Lung (tissue), 12 donors: ENCODE data around the gene ALDH18A1. TPM values are rescaled to one million over a fixed set of nuclear protein-coding genes. Genes with fewer than 3 reads are reported as not detected.

Experiments used
- ATAC-seq: fragments of 200-7000 bp; cut with Tn5 transposase; one replicate; pipeline ENCODE4 v1.9.1; 2020; ENCODE audit warnings: moderate number of reproducible peaks; ENCODE audit not compliant: insufficient read depth, low FRiP score
- DNase-seq, 3 donors: peaks; one replicate each; pipeline ENCODE4 v3.0.0-alpha.2; 2013 to 2017
- H3K27ac ChIP-seq, 2 donors: one replicate each; pipeline ENCODE4 v1.5.1; 2013; ENCODE audit warnings: mild to moderate bottlenecking in 2 of 2, moderate library complexity in 2 of 2, control low read depth in 1 of 2, inconsistent platforms in 1 of 2, low read depth in 1 of 2, low read length in 1 of 2
- H3K27me3 ChIP-seq, 3 donors: one replicate each; pipeline ENCODE4 v1.5.1; 2013; ENCODE audit warnings: low read length in 2 of 3; ENCODE audit not compliant: control insufficient read depth in 3 of 3, insufficient read depth in 3 of 3
- H3K36me3 ChIP-seq, 4 donors: one replicate each; pipeline ENCODE4 v1.5.1; 2013; ENCODE audit warnings: low read length in 4 of 4, mild to moderate bottlenecking in 1 of 4, moderate library complexity in 1 of 4; ENCODE audit not compliant: control insufficient read depth in 4 of 4, insufficient read depth in 4 of 4
- H3K4me1 ChIP-seq, 5 donors: one replicate each; pipeline ENCODE4 v1.5.1; 2013; ENCODE audit warnings: low read length in 5 of 5, mild to moderate bottlenecking in 2 of 5, moderate library complexity in 1 of 5; ENCODE audit not compliant: control insufficient read depth in 5 of 5, insufficient read depth in 5 of 5
- H3K4me3 ChIP-seq: one replicate; pipeline ENCODE4 v1.5.1; 2013; ENCODE audit warnings: mild to moderate bottlenecking, control low read depth, moderate library complexity
- H3K9ac ChIP-seq, 2 donors: one replicate each; pipeline ENCODE4 v1.5.1; 2013; ENCODE audit warnings: low read length in 2 of 2, control low read depth in 1 of 2; ENCODE audit not compliant: insufficient read depth in 1 of 2
- H3K9me3 ChIP-seq, 4 donors: one replicate each; pipeline ENCODE4 v1.5.1; 2013; ENCODE audit warnings: low read length in 3 of 4, mild to moderate bottlenecking in 1 of 4, moderate library complexity in 1 of 4; ENCODE audit not compliant: control insufficient read depth in 4 of 4, insufficient read depth in 3 of 4
- whole genome bisulfite sequencing, 2 donors: extraction: QIAGEN DNeasy Blood & Tissue Kit; methylation state at CpG; one replicate each; pipeline ENCODE4 v1.1.7; 2013; 5-methylcytosine and 5-hydroxymethylcytosine counted together
- polyA plus RNA-seq, 2 donors: library from polyadenylated mRNA; stranded (reverse); fragments of 200-250 nt; gene quantifications; one replicate each; pipeline ENCODE4 v1.2.1, GENCODE V29; 2013
- total RNA-seq, 2 donors: library from RNA; depleted of rRNA in 1 of 2; stranded (reverse); fragments of >200 nt in 1 of 2; gene quantifications; one replicate each; pipeline ENCODE4 v1.2.1, GENCODE V29; 2014 to 2021
- TF ChIP-seq, protein P1 (sequence below): IDR thresholded peaks from 2 replicates; pipeline ENCODE4 v1.5.1; 2012; ENCODE audit warnings: mild to moderate bottlenecking; ENCODE audit errors: control extremely low read depth, extremely low read depth
- donor health status: control.
- donor health status: control.
- donor health status: Bipolar disorder and iron deficiency.
- donor health status: healthy.
- donor health status: DM: yes; HTN: yes; CAD: no.

ALDH18A1 gene
- total and polyA plus RNA-seq, 4 donors = 12.6 to 44.5 (median 30.2) TPM

DNA sequence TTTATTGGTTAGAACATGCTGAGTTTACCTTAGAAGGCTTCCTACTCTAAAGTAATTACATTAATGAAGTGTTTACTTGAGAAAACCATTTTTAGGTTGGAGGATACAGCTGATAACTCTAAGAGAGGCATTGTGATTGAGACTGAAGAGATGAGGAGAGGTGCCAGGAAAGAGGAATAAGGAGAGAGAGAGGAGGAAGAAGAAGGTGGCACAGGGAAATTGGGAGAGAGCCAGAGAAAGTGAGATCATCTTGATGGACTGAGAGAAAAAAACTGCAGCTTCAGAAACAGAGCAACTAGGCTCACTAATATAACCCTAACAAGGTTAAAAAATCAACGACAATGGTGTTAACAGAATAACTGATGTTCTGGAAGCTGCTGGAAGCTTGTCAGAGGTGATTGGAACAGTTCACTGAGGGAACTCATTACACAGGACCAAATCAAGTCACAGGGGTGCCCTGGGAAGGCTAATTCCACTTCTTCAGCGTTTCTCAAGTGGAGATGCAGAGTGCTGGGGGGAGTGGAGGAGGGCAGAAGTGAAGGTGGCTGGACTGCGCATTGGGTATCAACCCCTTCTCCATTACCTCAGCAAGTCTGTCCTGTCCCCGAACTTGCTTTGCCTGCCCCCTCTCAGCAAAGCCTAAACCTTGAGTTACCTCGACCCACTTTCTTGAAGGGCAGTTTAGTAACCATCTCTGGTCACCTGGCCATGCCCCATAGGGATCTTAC, 88.4 kb downstream of the ALDH18A1 start:
- Histone ChIP-seq H3K9ac (no peak overlapping the region), H3K36me3 (no peaks in the 10 kb centered on the region), H3K4me1 (peaks cover 0 to 36% (median 13%) of the 10 kb centered on the region in 5 donors), H3K4me3 (no peak overlapping the region), H3K27ac (no peak overlapping the region), H3K27me3 (no peaks in the 10 kb centered on the region), H3K9me3 (no peaks in the 10 kb centered on the region)
- 75% methylated on average over 5 of the region's 5 CpGs for WGBS, 2 donors
- TF ChIP-seq, protein P1, sequence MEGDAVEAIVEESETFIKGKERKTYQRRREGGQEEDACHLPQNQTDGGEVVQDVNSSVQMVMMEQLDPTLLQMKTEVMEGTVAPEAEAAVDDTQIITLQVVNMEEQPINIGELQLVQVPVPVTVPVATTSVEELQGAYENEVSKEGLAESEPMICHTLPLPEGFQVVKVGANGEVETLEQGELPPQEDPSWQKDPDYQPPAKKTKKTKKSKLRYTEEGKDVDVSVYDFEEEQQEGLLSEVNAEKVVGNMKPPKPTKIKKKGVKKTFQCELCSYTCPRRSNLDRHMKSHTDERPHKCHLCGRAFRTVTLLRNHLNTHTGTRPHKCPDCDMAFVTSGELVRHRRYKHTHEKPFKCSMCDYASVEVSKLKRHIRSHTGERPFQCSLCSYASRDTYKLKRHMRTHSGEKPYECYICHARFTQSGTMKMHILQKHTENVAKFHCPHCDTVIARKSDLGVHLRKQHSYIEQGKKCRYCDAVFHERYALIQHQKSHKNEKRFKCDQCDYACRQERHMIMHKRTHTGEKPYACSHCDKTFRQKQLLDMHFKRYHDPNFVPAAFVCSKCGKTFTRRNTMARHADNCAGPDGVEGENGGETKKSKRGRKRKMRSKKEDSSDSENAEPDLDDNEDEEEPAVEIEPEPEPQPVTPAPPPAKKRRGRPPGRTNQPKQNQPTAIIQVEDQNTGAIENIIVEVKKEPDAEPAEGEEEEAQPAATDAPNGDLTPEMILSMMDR = no peak
- ATAC-seq (no peak), DNase-seq (peak in 2 of 3 donors; percentile 51 to 62)

DNA sequence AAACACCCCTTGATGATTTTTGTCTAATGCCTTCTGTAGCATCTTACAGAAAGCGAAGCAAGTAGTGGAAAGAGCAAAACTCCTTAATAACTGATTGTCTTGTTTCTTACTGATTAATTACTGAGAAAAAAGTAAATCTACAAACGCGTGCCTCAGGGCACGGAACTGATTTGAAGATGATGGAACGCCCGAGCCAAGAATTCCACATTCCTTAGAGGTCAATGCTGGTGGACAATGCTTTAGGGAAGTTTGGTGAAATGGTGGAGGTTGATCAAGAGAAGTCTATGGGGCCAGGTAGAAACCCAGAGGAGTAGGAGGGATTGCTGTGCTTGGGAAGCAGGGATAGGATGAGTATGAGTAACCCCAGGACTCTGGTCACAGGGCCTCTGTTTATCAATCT, 90.4 kb downstream of the ALDH18A1 start:
- ATAC-seq (no peak), DNase-seq (no peak)
- no peak overlapping the region for H3K9ac ChIP-seq
- 94 to 98% methylated on average over 6 of the region's 6 CpGs for WGBS, 2 donors
- peaks cover 0 to 34% (median 13%) of the 10 kb centered on the region in 5 donors for H3K4me1 ChIP-seq
- no peak overlapping the region for H3K27ac ChIP-seq
- H3K4me3 ChIP-seq = no peak overlapping the region
- H3K27me3 ChIP-seq = no peaks in the 10 kb centered on the region
- no peaks in the 10 kb centered on the region for H3K36me3 ChIP-seq
- H3K9me3 ChIP-seq = no peaks in the 10 kb centered on the region
- TF ChIP-seq, protein P1 = no peak

DNA sequence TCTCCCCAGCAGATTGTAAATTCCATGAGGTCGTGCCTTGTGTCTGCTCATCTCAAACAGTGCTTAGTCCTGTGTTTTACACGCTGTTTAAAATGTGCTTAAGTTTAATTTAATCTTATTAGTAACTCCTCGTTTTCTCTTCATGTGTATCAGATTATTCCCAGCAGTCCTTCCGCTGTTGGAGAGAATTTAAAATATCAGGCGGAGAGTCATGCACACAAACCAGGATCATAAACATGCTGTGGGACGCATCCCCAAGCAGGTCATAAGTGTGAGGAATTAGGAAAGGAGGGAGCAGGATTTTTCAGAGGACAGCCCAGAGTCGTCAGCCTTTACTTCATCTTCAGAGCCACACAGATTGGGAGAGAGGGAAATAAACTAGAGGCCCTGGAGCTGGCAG, 91.2 kb downstream of the ALDH18A1 start:
- peak; percentile 48 to 84 (median 72) for DNase-seq
- Histone ChIP-seq H3K9me3 (no peaks in the 10 kb centered on the region), H3K4me3 (no peak overlapping the region), H3K36me3 (no peaks in the 10 kb centered on the region), H3K4me1 (peaks cover 0 to 35% (median 13%) of the 10 kb centered on the region in 5 donors), H3K27me3 (no peaks in the 10 kb centered on the region), H3K27ac (no peak overlapping the region), H3K9ac (no peak overlapping the region)
- WGBS, 2 donors = 84 to 87% methylated on average over 7 of the region's 7 CpGs
- TF ChIP-seq, protein P1 = no peak
- ATAC-seq = no peak
